ENCODE data around the gene TEK.

TEK gene

DNA sequence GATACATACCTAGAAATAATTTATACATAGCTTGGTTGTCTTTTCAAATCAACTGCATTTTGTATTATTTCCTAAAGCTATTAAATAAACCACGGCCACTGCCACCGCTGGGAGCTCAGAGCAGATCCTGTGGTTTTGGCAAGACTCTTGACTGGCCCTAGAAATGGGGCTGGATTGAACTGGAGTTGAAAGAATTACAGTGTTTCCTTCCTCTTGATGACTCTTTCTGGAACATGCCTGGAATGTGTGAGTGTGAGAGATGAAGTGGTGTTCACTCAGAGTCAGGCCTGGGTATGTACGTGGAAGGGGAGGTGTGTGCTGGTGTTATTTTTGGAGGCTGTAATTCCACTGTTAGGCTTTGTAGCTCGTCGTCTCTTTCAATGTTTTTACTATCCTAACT lies 45.9 kb downstream of the TEK start:
- Histone ChIP-seq H3K4me2 (ENCODE audit: low read length) (no peak overlapping the region), H3K27ac (ENCODE audit: low read length) (no peak overlapping the region), H3K9me3 (ENCODE audit: insufficient read depth, low read length) (no peaks in the 10 kb centered on the region), H3K27me3 (ENCODE audit: low read depth, low read length) (no peaks in the 10 kb centered on the region), H3K36me3 (replicated peaks; ENCODE audit: low read depth, low read length) (no peaks in the 10 kb centered on the region), H3K79me2 (ENCODE audit: low read length) (no peaks in the 10 kb centered on the region), H3K4me3 (ENCODE audit: low read length) (no peak overlapping the region), H3K9ac (ENCODE audit: low read length) (no peak overlapping the region), H3K4me1 (ENCODE audit: low read length) (no peaks in the 10 kb centered on the region), H4K20me1 (ENCODE audit: insufficient read depth, low read length) (no peaks in the 10 kb centered on the region), H2AFZ (ENCODE audit: low read depth, low read length) (no peak overlapping the region)
- TF ChIP-seq EZH2phosphoT487 (IDR thresholded peaks at IDR 0.05; ENCODE audit: low read depth): no peak
- TF ChIP-seq, protein P1, sequence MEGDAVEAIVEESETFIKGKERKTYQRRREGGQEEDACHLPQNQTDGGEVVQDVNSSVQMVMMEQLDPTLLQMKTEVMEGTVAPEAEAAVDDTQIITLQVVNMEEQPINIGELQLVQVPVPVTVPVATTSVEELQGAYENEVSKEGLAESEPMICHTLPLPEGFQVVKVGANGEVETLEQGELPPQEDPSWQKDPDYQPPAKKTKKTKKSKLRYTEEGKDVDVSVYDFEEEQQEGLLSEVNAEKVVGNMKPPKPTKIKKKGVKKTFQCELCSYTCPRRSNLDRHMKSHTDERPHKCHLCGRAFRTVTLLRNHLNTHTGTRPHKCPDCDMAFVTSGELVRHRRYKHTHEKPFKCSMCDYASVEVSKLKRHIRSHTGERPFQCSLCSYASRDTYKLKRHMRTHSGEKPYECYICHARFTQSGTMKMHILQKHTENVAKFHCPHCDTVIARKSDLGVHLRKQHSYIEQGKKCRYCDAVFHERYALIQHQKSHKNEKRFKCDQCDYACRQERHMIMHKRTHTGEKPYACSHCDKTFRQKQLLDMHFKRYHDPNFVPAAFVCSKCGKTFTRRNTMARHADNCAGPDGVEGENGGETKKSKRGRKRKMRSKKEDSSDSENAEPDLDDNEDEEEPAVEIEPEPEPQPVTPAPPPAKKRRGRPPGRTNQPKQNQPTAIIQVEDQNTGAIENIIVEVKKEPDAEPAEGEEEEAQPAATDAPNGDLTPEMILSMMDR (IDR thresholded peaks at IDR 0.05; ENCODE audit: low read depth, low read length): no peak

DNA sequence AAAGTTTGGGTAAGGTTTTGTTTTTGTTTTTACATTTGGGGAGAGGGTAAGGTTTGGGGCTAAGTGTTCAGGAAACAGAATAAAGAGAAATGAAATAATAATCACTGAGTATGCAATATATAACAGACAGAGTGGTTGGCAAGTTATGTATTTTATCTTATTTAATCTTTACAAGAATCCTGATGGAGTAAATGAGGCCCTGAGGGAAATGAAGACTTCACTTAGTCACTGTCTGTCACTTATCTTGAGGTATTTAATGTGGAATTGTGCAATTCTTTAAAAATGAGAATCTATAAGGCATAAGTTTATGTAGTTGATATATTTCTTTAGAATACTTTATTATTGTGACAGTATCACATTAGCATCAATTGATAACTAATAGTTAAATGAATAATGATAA lies 48.1 kb downstream of the TEK start:
- Histone ChIP-seq H3K4me2 (ENCODE audit: low read length) (no peak overlapping the region), H3K36me3 (replicated peaks; ENCODE audit: low read depth, low read length) (no peaks in the 10 kb centered on the region), H3K4me1 (ENCODE audit: low read length) (no peaks in the 10 kb centered on the region), H3K79me2 (ENCODE audit: low read length) (no peaks in the 10 kb centered on the region), H3K9me3 (ENCODE audit: insufficient read depth, low read length) (no peaks in the 10 kb centered on the region), H2AFZ (ENCODE audit: low read depth, low read length) (no peak overlapping the region), H3K9ac (ENCODE audit: low read length) (no peak overlapping the region), H3K4me3 (ENCODE audit: low read length) (no peak overlapping the region), H3K27ac (ENCODE audit: low read length) (no peak overlapping the region), H4K20me1 (ENCODE audit: insufficient read depth, low read length) (no peaks in the 10 kb centered on the region), H3K27me3 (ENCODE audit: low read depth, low read length) (no peaks in the 10 kb centered on the region)
- TF ChIP-seq, protein P1 (IDR thresholded peaks at IDR 0.05; ENCODE audit: low read depth, low read length): no peak
- TF ChIP-seq EZH2phosphoT487 (IDR thresholded peaks at IDR 0.05; ENCODE audit: low read depth): no peak

DNA sequence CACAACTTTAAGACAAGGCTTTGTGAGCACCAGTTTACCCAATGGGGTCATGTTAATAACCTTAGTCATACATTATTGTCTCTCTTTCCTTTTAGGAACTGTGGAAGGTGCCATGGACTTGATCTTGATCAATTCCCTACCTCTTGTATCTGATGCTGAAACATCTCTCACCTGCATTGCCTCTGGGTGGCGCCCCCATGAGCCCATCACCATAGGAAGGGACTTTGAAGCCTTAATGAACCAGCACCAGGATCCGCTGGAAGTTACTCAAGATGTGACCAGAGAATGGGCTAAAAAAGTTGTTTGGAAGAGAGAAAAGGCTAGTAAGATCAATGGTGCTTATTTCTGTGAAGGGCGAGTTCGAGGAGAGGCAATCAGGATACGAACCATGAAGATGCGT lies 48.7 kb downstream of the TEK start:
- Histone ChIP-seq H3K27me3 (ENCODE audit: low read depth, low read length) (no peaks in the 10 kb centered on the region), H3K4me2 (ENCODE audit: low read length) (no peak overlapping the region), H2AFZ (ENCODE audit: low read depth, low read length) (no peak overlapping the region), H3K79me2 (ENCODE audit: low read length) (no peaks in the 10 kb centered on the region), H4K20me1 (ENCODE audit: insufficient read depth, low read length) (no peaks in the 10 kb centered on the region), H3K9ac (ENCODE audit: low read length) (no peak overlapping the region), H3K4me3 (ENCODE audit: low read length) (no peak overlapping the region), H3K27ac (ENCODE audit: low read length) (no peak overlapping the region), H3K36me3 (replicated peaks; ENCODE audit: low read depth, low read length) (no peaks in the 10 kb centered on the region), H3K9me3 (ENCODE audit: insufficient read depth, low read length) (no peaks in the 10 kb centered on the region), H3K4me1 (ENCODE audit: low read length) (no peaks in the 10 kb centered on the region)
- TF ChIP-seq EZH2phosphoT487 (IDR thresholded peaks at IDR 0.05; ENCODE audit: low read depth): no peak
- TF ChIP-seq, protein P1 (IDR thresholded peaks at IDR 0.05; ENCODE audit: low read depth, low read length): no peak

DNA sequence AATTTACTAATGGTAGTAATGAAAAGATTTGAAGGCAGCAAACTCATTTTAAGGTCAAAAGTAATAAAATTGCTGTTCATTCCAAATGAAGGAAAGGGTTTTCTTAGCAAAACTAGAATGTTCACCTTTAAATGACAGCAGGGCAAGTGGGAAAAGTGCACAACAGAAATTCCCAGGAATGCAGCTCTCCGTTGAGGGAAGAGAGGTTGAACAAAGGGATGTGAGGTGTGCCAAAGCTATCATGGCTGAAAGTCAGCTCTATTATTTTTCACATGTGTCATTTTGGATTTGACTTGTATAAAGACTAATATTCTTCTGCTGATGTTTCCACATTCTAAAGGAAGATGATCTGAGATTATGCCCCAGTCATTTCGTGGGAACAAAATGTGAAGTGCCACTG lies 51.6 kb downstream of the TEK start:
- Histone ChIP-seq H2AFZ (ENCODE audit: low read depth, low read length) (no peak overlapping the region), H3K27me3 (ENCODE audit: low read depth, low read length) (no peaks in the 10 kb centered on the region), H3K36me3 (replicated peaks; ENCODE audit: low read depth, low read length) (no peaks in the 10 kb centered on the region), H4K20me1 (ENCODE audit: insufficient read depth, low read length) (no peaks in the 10 kb centered on the region), H3K4me1 (ENCODE audit: low read length) (no peaks in the 10 kb centered on the region), H3K4me2 (ENCODE audit: low read length) (no peak overlapping the region), H3K4me3 (ENCODE audit: low read length) (no peak overlapping the region), H3K9me3 (ENCODE audit: insufficient read depth, low read length) (no peaks in the 10 kb centered on the region), H3K79me2 (ENCODE audit: low read length) (no peaks in the 10 kb centered on the region), H3K9ac (ENCODE audit: low read length) (no peak overlapping the region), H3K27ac (ENCODE audit: low read length) (no peak overlapping the region)
- no peak for TF ChIP-seq EZH2phosphoT487 (IDR thresholded peaks at IDR 0.05; ENCODE audit: low read depth)
- TF ChIP-seq, protein P1 (IDR thresholded peaks at IDR 0.05; ENCODE audit: low read depth, low read length): no peak

All from OCI-LY3 (cell line).